ENCODE data around the gene ENOX1. TPM values are rescaled to one million over a fixed set of nuclear protein-coding genes. Genes with fewer than 3 reads are reported as not detected.

ENOX1 gene
- polyA plus RNA-seq, 3 donors = 0.04 TPM; not detected in 2

GRCh38 chr13:43529796-43530195, 257.0 kb downstream of the ENOX1 start:
- no peaks in the 10 kb centered on the region for H4K20me1 ChIP-seq (ENCODE audit: insufficient read depth, low read length)
- Mint-ChIP-seq H3K36me3 (no peaks in the 10 kb centered on the region), H3K4me1 (no peaks in the 10 kb centered on the region), H3K4me3 (no peak overlapping the region), H3K27ac (no peak overlapping the region), H3K27me3 (ENCODE audit: low read depth in 3 of 3) (no peaks in the 10 kb centered on the region), H3K9me3 (peaks cover 0 to 2% (median 0%) of the 10 kb centered on the region in 7 donors)
- H3K79me2 ChIP-seq (ENCODE audit: insufficient read depth, low read length) = no peaks in the 10 kb centered on the region
- intact Hi-C loops (cut with micrococcal nuclease) = no loop called here
- H3K4me1 ChIP-seq (ENCODE audit: control insufficient read depth in 1 of 2, insufficient read depth in 2 of 2, low read length in 2 of 2) = no peaks in the 10 kb centered on the region
- no peak overlapping the region for H3K27ac ChIP-seq (ENCODE audit: low read depth in 1 of 2, low read length in 2 of 2)
- DNase-seq = no peak
- TF ChIP-seq CTCF (IDR thresholded peaks at IDR 0.05) = no peak
- H3K4me2 ChIP-seq (replicated peaks; ENCODE audit: extremely low read depth, low read length, poor library complexity, severe bottlenecking) = no peak overlapping the region
- H3K4me3 ChIP-seq (replicated peaks in 1 of 3; ENCODE audit: low read depth in 2 of 3, low read length in 3 of 3) = no peak overlapping the region
- no peaks in the 10 kb centered on the region for H3K27me3 ChIP-seq (ENCODE audit: control insufficient read depth in 2 of 2, insufficient read depth in 2 of 2, low read length in 2 of 2)
- H3K36me3 ChIP-seq (replicated peaks in 1 of 2; ENCODE audit: control insufficient read depth in 1 of 2, insufficient read depth in 2 of 2, low read length in 2 of 2) = no peaks in the 10 kb centered on the region
- no peak overlapping the region for H2AFZ ChIP-seq (ENCODE audit: insufficient read depth, low read depth, low read length, poor library complexity, severe bottlenecking)
- no peak overlapping the region for H3K9ac ChIP-seq (ENCODE audit: insufficient read depth, low read length, poor library complexity, severe bottlenecking)
- no peaks in the 10 kb centered on the region for H3K9me3 ChIP-seq (replicated peaks in 1 of 2; ENCODE audit: control insufficient read depth in 1 of 2, insufficient read depth in 1 of 2, low read length in 2 of 2)

- Mint-ChIP-seq H3K36me3 (no peaks in the 10 kb centered on the region), H3K27ac (no peak overlapping the region), H3K9me3 (peaks cover 0 to 2% (median 0%) of the 10 kb centered on the region in 7 donors), H3K27me3 (ENCODE audit: low read depth in 3 of 3) (peaks cover 0 to 2% (median 0%) of the 10 kb centered on the region in 3 donors), H3K4me3 (no peak overlapping the region), H3K4me1 (no peaks in the 10 kb centered on the region)
- Histone ChIP-seq H3K27me3 (ENCODE audit: control insufficient read depth in 2 of 2, insufficient read depth in 2 of 2, low read length in 2 of 2) (no peaks in the 10 kb centered on the region), H3K9me3 (replicated peaks in 1 of 2; ENCODE audit: control insufficient read depth in 1 of 2, insufficient read depth in 1 of 2, low read length in 2 of 2) (no peaks in the 10 kb centered on the region), H3K79me2 (ENCODE audit: insufficient read depth, low read length) (no peaks in the 10 kb centered on the region), H4K20me1 (ENCODE audit: insufficient read depth, low read length) (no peaks in the 10 kb centered on the region), H3K36me3 (replicated peaks in 1 of 2; ENCODE audit: control insufficient read depth in 1 of 2, insufficient read depth in 2 of 2, low read length in 2 of 2) (no peaks in the 10 kb centered on the region), H3K4me3 (replicated peaks in 1 of 3; ENCODE audit: low read depth in 2 of 3, low read length in 3 of 3) (no peak overlapping the region), H2AFZ (ENCODE audit: insufficient read depth, low read depth, low read length, poor library complexity, severe bottlenecking) (no peak overlapping the region), H3K27ac (ENCODE audit: low read depth in 1 of 2, low read length in 2 of 2) (no peak overlapping the region), H3K9ac (ENCODE audit: insufficient read depth, low read length, poor library complexity, severe bottlenecking) (no peak overlapping the region), H3K4me1 (ENCODE audit: control insufficient read depth in 1 of 2, insufficient read depth in 2 of 2, low read length in 2 of 2) (no peaks in the 10 kb centered on the region), H3K4me2 (replicated peaks; ENCODE audit: extremely low read depth, low read length, poor library complexity, severe bottlenecking) (no peak overlapping the region)
- no peak for TF ChIP-seq CTCF (IDR thresholded peaks at IDR 0.05)
- 89% methylated on average over 2 of the region's 6 CpGs for WGBS (ENCODE audit: insufficient coverage)
- intact Hi-C loops (cut with micrococcal nuclease) = no loop called here
- no peak for DNase-seq
These were observed 257.8 kb downstream of the ENOX1 start for GRCh38 chr13:43528992-43529391.
